NCI-H2196 treated with DMSO at 0.1 percent for 48 hours (cell line): Measurements from ENCODE around the gene AMPD1.
A peak's percentile ranks its signal among the peaks of the same experiment; 100 is the strongest.

ENCODE experiments used
- DNase-seq: peaks from one replicate; lab custom pipeline; 2025; ENCODE audit not compliant: unreplicated experiment; lab: John Stamatoyannopoulos, UW

The AMPD1 gene

GRCh38 chr1:114700036-114700600 is 4.8 kb upstream of the AMPD1 start:
- DNase-seq = no peak

- DNase-seq = no peak
Measured at GRCh38 chr1:114696810-114697209, 1.5 kb upstream of the AMPD1 start.

GRCh38 chr1:114694540-114695310 is 621 bp downstream of the AMPD1 start:
- no peak for DNase-seq

- DNase-seq = no peak
Measured at GRCh38 chr1:114692947-114693346, 2.4 kb downstream of the AMPD1 start.

- no peak for DNase-seq
Measured at GRCh38 chr1:114691061-114691460, 4.3 kb downstream of the AMPD1 start.

- DNase-seq = no peak
Measured at GRCh38 chr1:114690148-114690547, 5.2 kb downstream of the AMPD1 start.

- no peak for DNase-seq
Measured at GRCh38 chr1:114688526-114688925, 6.8 kb downstream of the AMPD1 start.

GRCh38 chr1:114685851-114686250 is 9.5 kb downstream of the AMPD1 start:
- DNase-seq = no peak

- DNase-seq = no peak
Measured at GRCh38 chr1:114677691-114678090, 17.7 kb downstream of the AMPD1 start.

GRCh38 chr1:114676115-114676514 is 19.2 kb downstream of the AMPD1 start:
- DNase-seq = no peak

GRCh38 chr1:114671939-114672275 is 23.4 kb downstream of the AMPD1 start:
- no peak for DNase-seq

GRCh38 chr1:114671011-114671938 is 24.1 kb downstream of the AMPD1 start:
- DNase-seq = no peak

- peak; percentile 67 for DNase-seq
Measured at GRCh38 chr1:114670083-114671010, 25.0 kb downstream of the AMPD1 start.

- DNase-seq = no peak
Measured at GRCh38 chr1:114669562-114670082, 25.7 kb downstream of the AMPD1 start, which contains the start of gene DENND2C. Gene DENND2C (minus strand): TSS chr1:114670049. CDS start chr1:114625984, 44,065 bp downstream.

GRCh38 chr1:114668784-114669561 is 26.4 kb downstream of the AMPD1 start:
- no peak for DNase-seq

- no peak for DNase-seq
Measured at GRCh38 chr1:114668373-114668772, 27.0 kb downstream of the AMPD1 start.

- DNase-seq = no peak
Measured at GRCh38 chr1:114666954-114667353, 28.4 kb downstream of the AMPD1 start.

GRCh38 chr1:114660238-114660637 is 35.1 kb downstream of the AMPD1 start:
- no peak for DNase-seq

GRCh38 chr1:114651893-114652292 is 43.5 kb downstream of the AMPD1 start:
- no peak for DNase-seq

- no peak for DNase-seq
Measured at GRCh38 chr1:114648503-114648902, 46.8 kb downstream of the AMPD1 start.
